GM12874 (cell line): Measurements from ENCODE around the gene PIK3CG.

ENCODE experiments used
- CTCF ChIP-seq: IDR thresholded peaks from 2 replicates; pipeline ENCODE4 v1.5.1; 2011; ENCODE audit warnings: low read depth, mild to moderate bottlenecking, control low read depth, low read length, moderate library complexity; ENCODE audit not compliant: insufficient read depth

The PIK3CG gene

DNA sequence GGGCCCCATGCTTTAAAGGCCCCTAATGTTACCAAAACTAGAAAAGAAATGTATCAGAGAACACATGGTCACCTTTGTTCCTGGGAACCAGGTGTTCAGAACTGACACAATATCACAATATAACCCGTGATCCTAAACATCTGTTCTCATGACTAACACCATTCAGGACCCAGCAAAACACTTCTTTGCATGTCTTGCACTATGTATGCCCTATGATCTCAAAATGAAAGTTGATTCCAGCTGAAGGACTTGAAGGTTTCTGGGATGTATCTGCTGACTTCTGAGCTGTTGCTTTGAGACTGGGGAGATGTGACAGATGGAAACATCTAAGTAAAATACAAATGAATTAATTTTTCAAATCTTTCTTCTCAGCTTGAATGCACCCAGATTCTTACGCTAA, 37.5 kb upstream of the PIK3CG start:
- no peak for TF ChIP-seq CTCF

GRCh38 chr7:106829496-106829895, 35.6 kb upstream of the PIK3CG start:
- no peak for TF ChIP-seq CTCF

GRCh38 chr7:106836816-106837215, 28.3 kb upstream of the PIK3CG start:
- no peak for TF ChIP-seq CTCF

DNA sequence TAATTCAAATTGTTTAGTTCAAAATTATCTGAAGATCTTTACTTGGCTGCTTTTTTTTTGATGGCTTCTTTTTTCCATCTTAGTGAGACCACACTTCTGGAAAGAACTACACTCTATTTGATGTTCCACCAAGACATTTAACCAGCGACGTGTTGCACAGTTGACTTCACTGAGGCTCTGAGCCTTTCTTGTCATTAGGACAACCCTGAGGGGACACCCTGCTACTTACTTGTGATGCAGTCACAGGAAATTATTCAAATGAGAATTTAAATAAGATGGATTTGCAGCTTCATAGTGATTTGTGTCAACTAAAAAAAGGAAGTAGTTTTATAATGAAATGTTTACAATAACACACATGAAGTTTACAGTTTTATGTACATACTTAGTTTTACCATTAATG, 25.6 kb upstream of the PIK3CG start:
- TF ChIP-seq CTCF = no peak

DNA sequence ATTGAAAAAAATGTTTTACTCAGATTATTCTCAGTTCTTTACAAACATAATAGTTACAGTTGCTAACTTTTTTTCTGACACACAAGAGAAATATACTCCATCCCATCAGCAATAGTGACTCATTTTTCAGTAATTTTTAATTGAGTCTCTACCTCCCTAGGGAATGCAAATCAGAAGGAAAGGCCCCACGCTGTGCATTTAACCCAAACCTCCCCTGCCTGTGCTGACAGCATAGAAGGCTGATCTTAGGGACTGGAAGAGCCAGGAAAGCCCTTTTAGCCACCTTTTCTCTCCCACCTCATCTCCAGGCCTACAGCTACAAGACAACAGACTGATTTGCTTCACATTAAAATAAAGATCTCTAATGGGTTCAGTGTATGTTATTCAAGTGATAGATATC, 24.7 kb upstream of the PIK3CG start:
- TF ChIP-seq CTCF = no peak

GRCh38 chr7:106841896-106842390, 23.1 kb upstream of the PIK3CG start:
- TF ChIP-seq CTCF = no peak

DNA sequence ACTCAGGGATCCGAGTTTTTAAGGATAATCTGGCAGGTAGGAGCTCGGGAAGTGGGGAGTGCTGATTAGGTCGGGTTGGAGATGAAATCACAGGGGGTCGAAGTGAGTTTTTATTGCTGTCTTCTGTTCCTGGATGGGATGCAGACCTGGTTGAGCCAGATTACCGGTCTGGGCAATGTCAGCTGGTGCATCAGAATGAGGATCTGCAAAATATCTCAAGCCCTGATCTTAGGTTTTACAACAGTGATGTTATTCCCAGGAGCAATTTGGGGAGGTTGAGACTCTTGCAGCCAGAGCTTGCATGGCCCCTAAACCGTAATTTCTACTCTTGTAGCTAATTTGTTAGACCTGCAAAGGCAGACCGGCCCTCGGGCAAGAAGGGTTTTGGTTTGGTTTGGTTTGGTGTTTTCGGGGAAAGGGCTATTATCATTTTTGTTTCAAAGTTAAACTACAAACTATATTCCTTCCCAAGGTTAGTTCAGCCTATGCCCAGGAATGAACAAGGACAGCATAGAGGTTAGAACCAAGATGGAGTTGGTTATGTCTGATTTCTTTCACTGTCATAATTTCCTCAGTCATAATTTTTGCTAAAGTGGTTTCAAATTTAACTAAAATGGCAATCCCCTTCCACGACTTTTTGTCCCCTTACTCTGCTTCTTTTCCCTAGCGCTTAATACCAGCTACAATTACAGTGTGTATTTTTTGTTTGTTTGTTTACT, 20.6 kb upstream of the PIK3CG start:
- TF ChIP-seq CTCF = no peak
